ENCODE results near the gene LONRF2. TPM values are rescaled to one million over a fixed set of nuclear protein-coding genes. Genes with fewer than 3 reads are reported as not detected.

The LONRF2 gene
- total and polyA plus RNA-seq, 2 donors from 2014 or later, result 1.1 to 6.3 TPM

GRCh38 chr2:100274076-100274475, 48.2 kb downstream of the LONRF2 start:
- intact Hi-C loops (cut with DNase I), result loop anchor here (10.0 kb wide), 1 partner anchor 121 kb away; no protein-coding TSS in a partner anchor
- Histone ChIP-seq H3K9me3 (ENCODE audit: control insufficient read depth in 2 of 3, insufficient read depth in 1 of 3, low read length in 3 of 3) (no peaks in the 10 kb centered on the region), H3K4me1 (ENCODE audit: control insufficient read depth in 2 of 3, insufficient read depth in 2 of 3, low read depth in 1 of 3, low read length in 3 of 3) (peaks cover 0 to 5% (median 0%) of the 10 kb centered on the region in 3 donors), H3K27me3 (ENCODE audit: control insufficient read depth, insufficient read depth, low read length) (no peaks in the 10 kb centered on the region), H3K27ac (ENCODE audit: low read depth in 2 of 2, low read length in 2 of 2) (no peak overlapping the region), H3K36me3 (ENCODE audit: control insufficient read depth in 2 of 3, insufficient read depth in 3 of 3, low read length in 3 of 3) (no peaks in the 10 kb centered on the region), H3K4me3 (ENCODE audit: low read length in 3 of 3) (no peak overlapping the region), H3K9ac (ENCODE audit: low read length in 3 of 3) (no peak overlapping the region)
- FAIRE-seq (no peak), DNase-seq (no peak)
- TF ChIP-seq CTCF (IDR thresholded peaks at IDR 0.05; ENCODE audit: borderline replicate concordance, extremely low read depth, insufficient read depth), result no peak

- no peak for FAIRE-seq
- no peak for TF ChIP-seq CTCF (IDR thresholded peaks at IDR 0.05; ENCODE audit: borderline replicate concordance, extremely low read depth, insufficient read depth)
Measured at GRCh38 chr2:100273387-100273786, 48.9 kb downstream of the LONRF2 start.

GRCh38 chr2:100272841-100273329, 49.4 kb downstream of the LONRF2 start:
- FAIRE-seq (no peak), DNase-seq (no peak)
- intact Hi-C loops (cut with DNase I), result loop anchor here (10.0 kb wide), 1 partner anchor 122 kb away; no protein-coding TSS in a partner anchor
- H3K9me3 ChIP-seq (ENCODE audit: control insufficient read depth in 2 of 3, insufficient read depth in 1 of 3, low read length in 3 of 3), result no peaks in the 10 kb centered on the region
- no peak overlapping the region for H3K9ac ChIP-seq (ENCODE audit: low read length in 3 of 3)
- TF ChIP-seq CTCF (IDR thresholded peaks at IDR 0.05; ENCODE audit: borderline replicate concordance, extremely low read depth, insufficient read depth), result no peak
- no peaks in the 10 kb centered on the region for H3K36me3 ChIP-seq (ENCODE audit: control insufficient read depth in 2 of 3, insufficient read depth in 3 of 3, low read length in 3 of 3)
- no peak overlapping the region for H3K27ac ChIP-seq (ENCODE audit: low read depth in 2 of 2, low read length in 2 of 2)
- peaks cover 0 to 5% (median 0%) of the 10 kb centered on the region in 3 donors for H3K4me1 ChIP-seq (ENCODE audit: control insufficient read depth in 2 of 3, insufficient read depth in 2 of 3, low read depth in 1 of 3, low read length in 3 of 3)
- H3K4me3 ChIP-seq (ENCODE audit: low read length in 3 of 3), result no peak overlapping the region
- no peaks in the 10 kb centered on the region for H3K27me3 ChIP-seq (ENCODE audit: control insufficient read depth, insufficient read depth, low read length)

More at GRCh38 chr2:100273387-100273786, 48.9 kb downstream of the LONRF2 start:
- intact Hi-C loops (cut with DNase I), result loop anchor here (10.0 kb wide), 1 partner anchor 121 kb away; no protein-coding TSS in a partner anchor
- Histone ChIP-seq H3K4me3 (ENCODE audit: low read length in 3 of 3) (no peak overlapping the region), H3K9me3 (ENCODE audit: control insufficient read depth in 2 of 3, insufficient read depth in 1 of 3, low read length in 3 of 3) (no peaks in the 10 kb centered on the region), H3K27ac (ENCODE audit: low read depth in 2 of 2, low read length in 2 of 2) (no peak overlapping the region), H3K27me3 (ENCODE audit: control insufficient read depth, insufficient read depth, low read length) (no peaks in the 10 kb centered on the region), H3K4me1 (ENCODE audit: control insufficient read depth in 2 of 3, insufficient read depth in 2 of 3, low read depth in 1 of 3, low read length in 3 of 3) (peaks cover 0 to 5% (median 0%) of the 10 kb centered on the region in 3 donors), H3K9ac (ENCODE audit: low read length in 3 of 3) (no peak overlapping the region), H3K36me3 (ENCODE audit: control insufficient read depth in 2 of 3, insufficient read depth in 3 of 3, low read length in 3 of 3) (no peaks in the 10 kb centered on the region)
- no peak for DNase-seq

Measured in kidney (tissue), 14 donors.